AG10803 (cell line): ENCODE results near the gene ZNF441.

Source experiments
- DNase-seq: peaks from one replicate; pipeline ENCODE4 v3.0.0; 2010; ENCODE audit warnings: low read depth
- H3K4me3 ChIP-seq: 2 replicates; pipeline ENCODE4 v1.5.1; 2011; ENCODE audit warnings: mild to moderate bottlenecking, low read length, control low read depth
- TF ChIP-seq, protein P1 (sequence below): conservative IDR thresholded peaks from 2 replicates; pipeline ENCODE4 v1.5.1; 2011; ENCODE audit warnings: mild to moderate bottlenecking, low read length, control low read depth, inconsistent platforms

Gene ZNF441

DNA sequence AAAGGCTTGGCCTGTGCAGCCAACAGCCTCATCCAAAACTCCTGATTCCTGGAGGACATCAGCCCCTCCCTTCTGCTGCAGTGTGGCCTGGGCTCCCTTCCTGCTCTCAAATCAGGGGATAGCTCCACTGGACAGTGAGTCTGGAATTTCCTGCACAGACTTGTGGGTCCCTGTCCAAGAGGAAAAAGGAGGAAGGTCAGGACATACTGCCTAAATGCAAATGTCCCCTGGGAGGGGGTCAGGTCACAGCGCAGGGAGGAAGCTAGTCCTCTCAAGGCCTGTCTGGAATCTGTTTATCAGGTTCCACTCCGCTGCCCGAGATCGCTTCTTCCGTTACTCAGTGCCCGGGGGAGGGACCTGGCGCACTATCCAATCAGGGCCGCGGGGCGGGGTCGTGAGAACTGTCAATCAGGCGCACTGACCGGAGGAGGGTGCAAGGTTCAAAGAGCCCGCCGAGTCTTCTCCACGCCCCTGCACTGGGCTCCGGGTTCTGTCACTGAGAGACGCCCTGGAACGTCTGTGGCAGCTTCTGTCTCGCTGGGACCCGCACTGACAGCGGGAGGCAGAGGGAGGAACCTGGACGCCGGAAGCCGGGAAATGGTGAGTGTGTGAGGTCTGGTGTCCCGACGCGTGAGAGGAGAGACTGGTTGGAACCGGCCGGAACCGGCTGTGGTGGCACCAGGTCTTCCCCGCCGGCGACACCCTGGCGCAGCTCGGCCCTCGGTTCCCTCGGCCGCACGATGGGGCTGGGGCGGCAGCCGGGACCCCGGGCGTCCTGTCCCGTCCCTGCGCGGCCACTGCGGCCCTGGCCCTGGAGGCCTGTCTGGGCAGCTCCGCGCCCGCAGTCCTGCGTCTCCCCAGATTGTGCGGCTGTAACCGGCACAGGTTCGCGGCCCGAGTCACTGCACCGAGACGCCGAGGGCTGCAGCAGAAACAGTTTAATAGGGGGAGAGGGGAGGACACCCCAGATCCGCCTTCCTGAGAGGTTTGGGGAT is at the start of gene ZNF441:
ZNF441 (plus strand) TSS at position 404 of the 995 bp plus-strand sequence; CDS start at position 598, 194 bp downstream.
- TF ChIP-seq, protein P1, sequence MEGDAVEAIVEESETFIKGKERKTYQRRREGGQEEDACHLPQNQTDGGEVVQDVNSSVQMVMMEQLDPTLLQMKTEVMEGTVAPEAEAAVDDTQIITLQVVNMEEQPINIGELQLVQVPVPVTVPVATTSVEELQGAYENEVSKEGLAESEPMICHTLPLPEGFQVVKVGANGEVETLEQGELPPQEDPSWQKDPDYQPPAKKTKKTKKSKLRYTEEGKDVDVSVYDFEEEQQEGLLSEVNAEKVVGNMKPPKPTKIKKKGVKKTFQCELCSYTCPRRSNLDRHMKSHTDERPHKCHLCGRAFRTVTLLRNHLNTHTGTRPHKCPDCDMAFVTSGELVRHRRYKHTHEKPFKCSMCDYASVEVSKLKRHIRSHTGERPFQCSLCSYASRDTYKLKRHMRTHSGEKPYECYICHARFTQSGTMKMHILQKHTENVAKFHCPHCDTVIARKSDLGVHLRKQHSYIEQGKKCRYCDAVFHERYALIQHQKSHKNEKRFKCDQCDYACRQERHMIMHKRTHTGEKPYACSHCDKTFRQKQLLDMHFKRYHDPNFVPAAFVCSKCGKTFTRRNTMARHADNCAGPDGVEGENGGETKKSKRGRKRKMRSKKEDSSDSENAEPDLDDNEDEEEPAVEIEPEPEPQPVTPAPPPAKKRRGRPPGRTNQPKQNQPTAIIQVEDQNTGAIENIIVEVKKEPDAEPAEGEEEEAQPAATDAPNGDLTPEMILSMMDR: no peak; the same call in 1 of the 2 replicates
- peak; percentile 93 for DNase-seq
- peak within 1 kb of the TSS; percentile 86 for H3K4me3 ChIP-seq

GRCh38 chr19:11721681-11722080 is 45.1 kb upstream of the ZNF441 start:
- DNase-seq: no peak
- TF ChIP-seq, protein P1: no peak
- no peak overlapping the region for H3K4me3 ChIP-seq

GRCh38 chr19:11722414-11722813 is 44.4 kb upstream of the ZNF441 start:
- TF ChIP-seq, protein P1: no peak
- no peak for DNase-seq
- no peak overlapping the region for H3K4me3 ChIP-seq

DNA sequence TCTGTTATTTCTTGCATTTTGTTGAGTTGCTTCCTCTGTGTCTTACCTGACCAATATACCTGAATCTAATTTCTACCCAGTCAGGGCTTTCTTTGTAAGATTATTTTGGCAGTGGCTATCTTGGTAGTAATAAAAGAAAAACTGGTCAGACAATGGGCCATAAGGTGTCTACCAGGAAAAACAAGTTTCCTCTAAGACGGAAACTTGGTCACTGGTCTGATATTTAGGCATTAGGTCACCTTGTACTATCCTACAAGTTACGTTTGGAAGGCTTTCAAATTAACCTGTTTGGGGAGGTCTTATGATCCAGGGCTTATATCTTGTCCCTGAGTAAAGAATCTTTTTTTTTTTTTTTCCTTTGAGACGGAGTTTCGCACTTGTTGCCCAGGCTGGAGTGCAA is 37.2 kb upstream of the ZNF441 start:
- DNase-seq: no peak
- TF ChIP-seq, protein P1: no peak
- H3K4me3 ChIP-seq: no peak overlapping the region

DNA sequence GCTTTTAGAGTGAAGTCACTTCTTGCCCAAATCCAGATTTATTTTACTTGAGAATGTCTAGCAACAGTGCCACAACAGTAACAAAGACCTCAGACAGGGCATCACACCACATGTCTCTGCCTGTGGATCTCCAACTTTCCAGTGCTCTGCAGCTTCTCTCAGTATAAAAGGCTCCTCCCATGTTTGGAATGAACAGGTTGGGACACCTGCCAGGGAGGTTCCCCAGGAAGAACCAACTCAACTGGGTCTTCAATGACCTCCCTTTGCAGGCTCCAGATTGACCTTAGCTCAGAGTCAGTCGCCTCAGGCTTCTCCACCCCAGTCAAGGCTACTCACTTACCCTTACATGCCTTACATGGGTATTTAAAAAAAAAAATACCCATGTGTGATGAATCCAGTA is 31.4 kb upstream of the ZNF441 start:
- no peak for DNase-seq
- TF ChIP-seq, protein P1: no peak
- H3K4me3 ChIP-seq: no peak overlapping the region

GRCh38 chr19:11736696-11737095 is 30.1 kb upstream of the ZNF441 start:
- H3K4me3 ChIP-seq: 0 out of 2 replicates have a peak overlapping the region, but pooled peaks have one; percentile 12
- DNase-seq: peak; percentile 38
- TF ChIP-seq, protein P1: no peak
